ENCODE measurements around the gene LUC7L2. TPM values are rescaled to one million over a fixed set of nuclear protein-coding genes. Genes with fewer than 3 reads are reported as not detected.

The LUC7L2 gene
- total and polyA plus RNA-seq, 9 of the 15 experiments (the other 6 are each of a cell fraction or from before 2014, with no cell fraction given): 56.1 to 207 (median 141) TPM

- TF ChIP-seq ZFP91 (CRISPR knock-in tag; IDR thresholded peaks at IDR 0.05) (no peak), VEZF1 (CRISPR knock-in tag; IDR thresholded peaks at IDR 0.05) (no peak), ZNF212 (CRISPR knock-in tag; IDR thresholded peaks at IDR 0.05) (no peak), ZBTB33 (CRISPR knock-in tag; IDR thresholded peaks at IDR 0.05) (no peak), ZNF197 (CRISPR knock-in tag; IDR thresholded peaks at IDR 0.05; ENCODE audit: low read depth) (no peak), AFF4 (CRISPR knock-in tag; IDR thresholded peaks at IDR 0.05) (no peak), ZNF507 (tag; conservative IDR thresholded peaks at IDR 0.05) (no peak), DPF2 (IDR thresholded peaks at IDR 0.05) (peak; percentile 62; the same call in 1 of the 2 replicates), WHSC1 (IDR thresholded peaks at IDR 0.05; ENCODE audit: low read length) (no peak), TCF7 (IDR thresholded peaks at IDR 0.05; ENCODE audit: borderline replicate concordance) (no peak), KLF6 (CRISPR knock-in tag; IDR thresholded peaks at IDR 0.05; ENCODE audit: borderline replicate concordance) (no peak), SMC3 (conservative IDR thresholded peaks at IDR 0.05; ENCODE audit: insufficient read depth, low read depth, low read length) (no peak), ZNF518B (CRISPR knock-in tag; IDR thresholded peaks at IDR 0.05) (no peak), CC2D1A (IDR thresholded peaks at IDR 0.05) (no peak), ZZZ3 (IDR thresholded peaks at IDR 0.05) (0 out of 2 replicates have a peak, but pooled peaks have one; percentile 36)
These were observed 1.8 kb downstream of the LUC7L2 start (continued) for GRCh38 chr7:139361523-139361922.
